GM12801 (cell line): ENCODE results near the gene THSD4.

Experiments
- TF ChIP-seq, protein P1 (sequence below): IDR thresholded peaks from one replicate; pipeline ENCODE4 v1.5.1; 2011; ENCODE audit warnings: control low read depth; ENCODE audit not compliant: insufficient read length; ENCODE audit errors: extremely low read depth

THSD4 gene

GRCh38 chr15:71304681-71305080 lies 189.4 kb downstream of the THSD4 start:
- TF ChIP-seq, protein P1, sequence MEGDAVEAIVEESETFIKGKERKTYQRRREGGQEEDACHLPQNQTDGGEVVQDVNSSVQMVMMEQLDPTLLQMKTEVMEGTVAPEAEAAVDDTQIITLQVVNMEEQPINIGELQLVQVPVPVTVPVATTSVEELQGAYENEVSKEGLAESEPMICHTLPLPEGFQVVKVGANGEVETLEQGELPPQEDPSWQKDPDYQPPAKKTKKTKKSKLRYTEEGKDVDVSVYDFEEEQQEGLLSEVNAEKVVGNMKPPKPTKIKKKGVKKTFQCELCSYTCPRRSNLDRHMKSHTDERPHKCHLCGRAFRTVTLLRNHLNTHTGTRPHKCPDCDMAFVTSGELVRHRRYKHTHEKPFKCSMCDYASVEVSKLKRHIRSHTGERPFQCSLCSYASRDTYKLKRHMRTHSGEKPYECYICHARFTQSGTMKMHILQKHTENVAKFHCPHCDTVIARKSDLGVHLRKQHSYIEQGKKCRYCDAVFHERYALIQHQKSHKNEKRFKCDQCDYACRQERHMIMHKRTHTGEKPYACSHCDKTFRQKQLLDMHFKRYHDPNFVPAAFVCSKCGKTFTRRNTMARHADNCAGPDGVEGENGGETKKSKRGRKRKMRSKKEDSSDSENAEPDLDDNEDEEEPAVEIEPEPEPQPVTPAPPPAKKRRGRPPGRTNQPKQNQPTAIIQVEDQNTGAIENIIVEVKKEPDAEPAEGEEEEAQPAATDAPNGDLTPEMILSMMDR, result no peak

DNA sequence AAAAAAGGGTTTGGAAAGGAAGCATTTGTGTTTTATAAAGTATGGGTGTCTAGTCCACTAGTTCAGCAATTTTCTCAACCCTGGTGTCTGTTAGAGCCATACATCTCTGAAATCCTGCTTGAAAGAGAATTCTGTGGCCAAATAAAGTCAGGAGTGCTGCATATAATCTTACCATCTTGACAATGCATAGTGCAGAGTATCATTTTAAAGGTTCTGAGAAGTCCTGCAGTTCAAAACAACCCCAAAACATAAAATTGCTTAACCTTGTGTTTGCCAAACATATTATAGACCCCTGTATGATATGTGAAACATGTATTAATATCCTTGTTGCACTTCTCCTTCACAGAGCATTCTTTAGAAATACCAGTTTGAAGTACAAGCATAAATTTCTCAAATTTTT lies 191.3 kb downstream of the THSD4 start:
- TF ChIP-seq, protein P1, result no peak

GRCh38 chr15:71312194-71312708 lies 197.0 kb downstream of the THSD4 start:
- TF ChIP-seq, protein P1, result no peak

GRCh38 chr15:71312731-71313460 lies 197.6 kb downstream of the THSD4 start:
- TF ChIP-seq, protein P1, result no peak

- TF ChIP-seq, protein P1, result no peak
Measured at GRCh38 chr15:71313806-71314205, 198.5 kb downstream of the THSD4 start.

DNA sequence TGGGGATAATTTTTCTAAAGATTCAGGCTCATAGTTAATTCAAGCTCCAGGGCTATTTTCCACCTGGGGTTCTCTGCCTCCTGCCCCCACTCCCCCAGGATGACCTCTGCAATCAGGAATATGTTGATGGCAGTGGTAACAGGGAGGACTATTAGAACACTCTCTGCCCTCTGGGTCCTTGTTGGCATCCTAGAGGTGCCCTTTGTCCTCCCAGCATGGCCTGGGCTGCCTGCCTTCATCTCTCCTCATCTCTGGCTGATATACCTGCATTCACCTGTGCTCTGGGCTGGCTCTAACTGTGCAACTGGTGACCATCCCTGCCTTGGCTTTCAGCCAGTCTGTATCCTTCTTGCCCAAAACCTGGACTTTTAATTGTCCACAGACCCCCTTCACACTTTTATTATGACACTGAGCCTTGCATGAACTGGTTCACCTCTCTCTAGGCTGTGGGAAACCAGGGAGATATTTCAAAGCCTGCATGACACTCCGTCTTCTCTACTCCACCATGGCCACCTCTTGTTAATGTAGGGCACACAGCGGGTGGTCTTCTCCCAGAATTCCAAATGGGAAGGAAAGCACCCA lies 199.8 kb downstream of the THSD4 start:
- TF ChIP-seq, protein P1, result no peak

GRCh38 chr15:71316911-71317310 lies 201.6 kb downstream of the THSD4 start:
- TF ChIP-seq, protein P1, result no peak
